NK-92 treated with Interleukin-12 subunit alpha and Interleukin-12 subunit beta, amount 100 ng/mL, for 24 hours (cell line): ENCODE results near the gene CNKSR3.

ENCODE experiments used
- DNase-seq: peaks from one replicate; lab custom pipeline; 2025; lab: John Stamatoyannopoulos, UW

The CNKSR3 gene

GRCh38 chr6:154453329-154453728 lies 57.2 kb downstream of the CNKSR3 start:
- no peak for DNase-seq

- no peak for DNase-seq
Observed at GRCh38 chr6:154450498-154450897, 60.0 kb downstream of the CNKSR3 start.

- no peak for DNase-seq
Observed at GRCh38 chr6:154448448-154449096, 61.9 kb downstream of the CNKSR3 start.

DNA sequence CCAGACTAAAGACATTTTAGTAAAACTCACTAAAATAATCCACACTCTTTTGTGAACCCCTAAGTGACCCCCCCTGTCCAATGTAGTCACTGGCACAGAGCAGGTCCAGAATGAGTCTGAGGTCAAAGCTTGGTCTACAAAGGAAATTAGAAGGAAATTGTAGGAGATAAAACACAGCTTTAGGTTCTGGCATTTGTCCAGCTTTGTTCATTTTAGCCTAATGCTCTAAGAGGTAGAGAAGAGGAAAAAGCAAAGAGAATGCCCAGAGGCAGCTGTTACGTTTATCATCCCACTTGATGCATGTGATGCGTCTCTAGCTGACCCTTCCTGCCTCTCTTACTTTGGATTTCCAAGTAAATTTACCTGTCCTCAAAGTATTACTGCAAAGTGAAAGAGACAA lies 62.5 kb downstream of the CNKSR3 start:
- DNase-seq, result no peak

DNA sequence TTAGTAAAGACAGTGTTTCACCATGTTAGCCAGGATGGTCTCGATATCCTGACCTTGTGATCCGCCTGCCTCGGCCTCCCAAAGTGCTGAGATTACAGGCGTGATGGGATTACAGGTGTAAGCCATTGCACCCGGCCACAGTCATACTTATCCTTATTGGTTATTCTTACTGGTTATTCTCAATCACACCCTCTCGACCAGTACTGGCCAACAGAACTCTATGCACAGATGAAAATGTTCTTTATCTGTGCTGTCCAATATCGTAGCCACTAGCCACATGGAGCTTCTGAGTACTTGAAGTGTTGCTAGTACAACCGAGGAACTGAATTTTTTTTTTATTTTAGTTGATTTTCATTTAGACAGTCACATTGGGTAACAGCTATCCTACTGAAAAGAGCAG lies 63.5 kb downstream of the CNKSR3 start:
- no peak for DNase-seq

DNA sequence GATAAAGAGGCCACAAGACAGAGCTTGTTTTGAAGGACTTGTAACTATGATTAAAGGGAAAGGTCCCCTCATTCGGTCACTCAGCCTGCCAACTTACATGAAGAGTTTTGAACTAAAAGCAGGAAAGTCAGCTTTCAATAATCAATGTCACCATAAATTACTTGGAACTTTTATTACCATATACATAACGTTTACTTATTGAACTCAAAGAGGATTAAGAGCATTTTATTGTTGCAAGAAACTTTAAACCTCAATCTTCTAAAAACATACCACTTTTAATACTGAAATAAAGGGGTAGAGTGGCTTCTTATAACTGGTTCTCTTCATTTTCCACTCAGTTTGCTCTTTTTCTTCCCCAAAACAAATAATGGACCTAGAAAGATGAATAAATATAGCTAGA lies 65.1 kb downstream of the CNKSR3 start:
- no peak for DNase-seq

DNA sequence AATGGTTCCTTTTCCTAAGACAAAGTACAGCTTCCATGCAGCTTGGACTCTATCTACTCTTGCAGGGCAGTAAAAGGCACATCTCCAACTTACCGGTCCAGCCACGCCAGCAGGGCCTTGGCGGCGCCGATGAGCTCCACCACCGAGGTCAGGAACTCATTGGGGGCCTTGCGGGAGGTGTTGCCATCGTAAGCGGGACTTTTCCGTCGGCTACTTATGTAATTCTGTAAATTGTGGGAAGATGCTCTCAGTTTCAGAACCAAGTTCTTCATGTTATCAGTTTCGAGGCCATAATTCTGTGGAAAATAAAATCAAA lies 68.5 kb downstream of the CNKSR3 start:
- no peak for DNase-seq

DNA sequence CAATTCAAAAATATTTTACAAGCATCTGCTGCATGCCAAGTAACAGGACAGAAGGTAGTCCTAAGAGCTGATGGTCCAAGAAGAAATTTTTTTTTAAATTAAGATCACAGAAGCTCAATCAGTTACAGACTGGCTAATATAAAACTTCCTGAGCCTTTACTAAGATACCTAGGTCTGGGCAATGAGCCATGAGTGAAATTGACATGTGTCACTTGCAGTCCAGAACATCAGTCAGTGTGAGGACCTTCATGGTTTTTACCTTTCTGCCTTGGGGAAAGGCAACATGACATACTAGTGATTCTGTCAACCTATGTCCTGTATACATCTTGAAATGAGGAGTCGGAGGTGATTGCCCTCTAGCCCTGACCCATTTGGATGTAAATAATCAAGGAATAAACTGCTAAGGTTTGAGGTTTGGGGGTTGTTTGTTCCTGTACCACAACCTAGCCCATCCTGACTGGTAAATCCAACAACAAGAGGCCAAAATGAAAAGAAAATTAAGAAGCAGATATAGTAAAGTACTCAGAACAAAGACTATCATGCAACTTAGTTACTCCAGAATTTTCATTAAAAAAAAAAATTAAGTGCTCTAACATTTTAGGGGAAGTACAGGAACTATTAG lies 70.0 kb downstream of the CNKSR3 start:
- DNase-seq, result no peak

GRCh38 chr6:154440022-154440421 lies 70.5 kb downstream of the CNKSR3 start:
- no peak for DNase-seq

- no peak for DNase-seq
Observed at GRCh38 chr6:154438882-154439415, 71.5 kb downstream of the CNKSR3 start.

- no peak for DNase-seq
Observed at GRCh38 chr6:154435400-154435945, 75.0 kb downstream of the CNKSR3 start.

DNA sequence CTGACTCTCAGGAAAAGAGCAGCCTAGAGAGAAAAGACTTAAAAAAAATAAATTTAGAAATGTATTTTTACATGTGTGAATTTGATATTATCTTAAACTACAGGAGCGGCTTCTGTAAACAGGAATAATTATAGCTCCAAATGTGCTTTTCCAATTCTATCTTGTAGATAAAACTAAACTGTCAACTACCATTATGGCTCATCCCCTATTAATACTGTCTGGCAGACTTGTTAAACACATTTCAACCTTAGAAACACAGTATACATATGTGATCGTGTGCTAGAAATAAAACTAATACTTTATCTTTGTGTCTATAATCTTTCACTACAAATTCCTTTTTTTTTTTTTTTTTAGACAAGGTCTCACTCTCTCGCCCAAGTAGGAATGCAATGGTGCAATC lies 75.8 kb downstream of the CNKSR3 start:
- no peak for DNase-seq

- no peak for DNase-seq
Observed at GRCh38 chr6:154433477-154434241, 76.8 kb downstream of the CNKSR3 start.

- DNase-seq, result no peak
Observed at GRCh38 chr6:154432533-154433476, 77.7 kb downstream of the CNKSR3 start.

DNA sequence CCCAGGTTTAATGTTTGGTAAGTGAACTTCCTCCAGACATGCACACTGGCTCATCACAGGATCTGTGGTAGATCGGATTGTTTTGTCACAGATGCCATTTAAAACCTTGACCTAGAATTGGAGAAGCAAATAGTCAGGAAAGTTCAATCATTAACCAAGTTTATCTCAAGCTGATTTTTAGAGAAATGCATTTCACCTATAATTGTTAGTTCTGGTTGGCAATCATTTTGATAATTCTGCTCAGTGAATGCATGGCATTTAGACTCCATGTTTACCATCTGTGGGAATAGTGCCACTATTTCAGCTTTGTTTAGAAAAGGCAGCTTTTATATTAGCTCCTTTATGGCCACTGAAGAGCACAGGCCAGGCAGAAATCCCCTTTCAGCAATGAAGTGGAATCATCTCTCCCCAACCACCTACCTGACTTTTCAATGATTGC lies 80.0 kb downstream of the CNKSR3 start:
- DNase-seq, result no peak

GRCh38 chr6:154429711-154430110 lies 80.8 kb downstream of the CNKSR3 start:
- no peak for DNase-seq

GRCh38 chr6:154428897-154429296 lies 81.6 kb downstream of the CNKSR3 start:
- DNase-seq, result no peak

DNA sequence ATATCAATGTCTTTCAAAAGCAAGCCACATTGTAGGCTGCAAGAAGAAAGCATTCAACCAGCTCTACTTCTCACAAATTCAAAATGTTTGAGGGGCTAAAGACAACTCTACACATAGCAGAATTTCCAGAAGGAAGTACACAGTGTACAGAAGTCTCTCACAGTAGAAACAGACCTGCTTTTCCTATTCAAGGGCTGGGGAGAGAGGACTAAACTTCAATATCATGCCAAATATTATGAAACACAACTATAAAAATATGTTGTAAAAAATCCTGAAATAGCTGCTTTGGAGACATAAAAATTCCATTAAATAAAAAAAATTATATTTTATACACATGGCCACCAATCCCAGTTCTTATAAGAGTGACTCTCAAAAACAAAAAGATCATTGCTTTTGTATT lies 83.0 kb downstream of the CNKSR3 start:
- no peak for DNase-seq

GRCh38 chr6:154426997-154427396 lies 83.5 kb downstream of the CNKSR3 start:
- DNase-seq, result no peak

DNA sequence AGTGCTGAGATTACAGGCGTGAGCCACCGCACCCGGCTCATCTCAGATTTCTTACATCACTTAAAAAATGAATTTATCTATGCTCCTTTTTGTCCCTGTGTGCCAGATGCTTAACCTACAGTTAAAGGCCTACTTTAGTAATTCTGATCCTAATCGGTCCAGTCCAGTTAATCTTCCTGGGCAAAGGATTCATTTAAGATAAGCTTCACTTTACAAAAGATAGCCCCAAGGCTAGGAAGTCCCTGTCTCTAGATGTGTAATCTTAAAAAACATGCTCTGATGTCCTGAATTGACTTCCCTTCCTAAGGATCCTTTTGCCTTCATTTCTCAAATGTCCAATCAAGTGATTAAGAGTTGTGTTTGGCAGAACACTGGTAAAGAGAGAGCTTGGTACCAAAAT lies 85.5 kb downstream of the CNKSR3 start:
- DNase-seq, result no peak

DNA sequence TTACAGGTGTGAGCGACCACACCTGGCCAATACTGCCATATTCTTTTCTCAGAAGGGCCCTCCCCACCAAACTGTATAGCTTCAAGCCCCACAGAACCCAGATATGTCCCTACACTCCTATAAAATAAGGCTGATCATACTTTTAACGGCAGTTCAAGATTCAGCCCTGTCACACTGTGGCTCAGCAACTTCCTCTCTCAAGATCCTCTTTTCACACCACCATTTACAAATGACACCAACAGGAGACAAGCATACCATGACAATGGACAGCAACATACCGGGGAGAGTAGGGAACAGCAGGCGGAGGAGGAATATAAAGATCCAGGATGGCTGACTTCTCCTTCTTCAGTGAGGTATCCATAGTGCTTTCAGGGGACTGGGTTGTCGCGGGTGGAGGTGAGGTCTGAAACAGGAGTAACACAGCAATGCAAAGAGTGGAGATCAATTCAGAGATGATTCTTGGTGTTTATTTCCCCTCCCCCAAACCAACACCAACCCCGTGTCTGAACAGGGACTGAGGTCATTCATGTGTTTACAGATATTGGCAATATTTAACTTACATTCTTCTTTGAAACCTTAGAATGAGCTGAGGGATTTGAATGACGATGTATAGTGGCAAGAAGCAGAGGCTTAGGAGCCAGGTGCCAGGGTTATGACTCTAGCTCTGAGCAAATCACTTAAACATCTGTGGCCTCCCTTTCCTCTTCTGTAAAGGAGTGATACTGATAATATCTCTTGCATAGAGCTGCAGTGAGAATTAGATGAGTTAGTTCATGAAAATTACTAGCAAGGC lies 96.3 kb downstream of the CNKSR3 start:
- DNase-seq, result no peak
